ENCODE data around the gene EPO.
"Not testable (repeated sequence)": the region's sequence is repeated elsewhere in the genome, so short reads cannot be mapped to it uniquely, and the experiment has no call there.

Gene EPO

GRCh38 chr7:100710452-100710851 is 9.8 kb upstream of the EPO start:
- Mint-ChIP-seq H3K27me3 (no peaks in the 10 kb centered on the region), H3K36me3 (peaks cover 9% of the 10 kb centered on the region), H3K4me1 (peaks cover 22% of the 10 kb centered on the region), H3K4me3 (no peak overlapping the region), H3K27ac (no peak overlapping the region), H3K9me3 (no peaks in the 10 kb centered on the region)
- ATAC-seq = no peak

GRCh38 chr7:100711369-100711768 is 8.9 kb upstream of the EPO start:
- Mint-ChIP-seq H3K9me3 (no peaks in the 10 kb centered on the region), H3K4me1 (peaks cover 13% of the 10 kb centered on the region), H3K27ac (no peak overlapping the region), H3K4me3 (no peak overlapping the region), H3K36me3 (peaks cover 9% of the 10 kb centered on the region), H3K27me3 (no peaks in the 10 kb centered on the region)
- no peak for ATAC-seq

GRCh38 chr7:100714725-100715124 is 5.5 kb upstream of the EPO start:
- Mint-ChIP-seq H3K4me1 (no peaks in the 10 kb centered on the region), H3K27me3 (peaks cover 28% of the 10 kb centered on the region), H3K36me3 (peaks cover 22% of the 10 kb centered on the region), H3K9me3 (peaks cover 14% of the 10 kb centered on the region), H3K27ac (no peak overlapping the region), H3K4me3 (no peak overlapping the region)
- no peak for ATAC-seq

- peaks cover 14% of the 10 kb centered on the region for H3K9me3 Mint-ChIP-seq
- H3K36me3 Mint-ChIP-seq = peaks cover 14% of the 10 kb centered on the region
- peaks cover 49% of the 10 kb centered on the region for H3K27me3 Mint-ChIP-seq
- not testable (repeated sequence) for H3K27ac Mint-ChIP-seq, H3K4me1 Mint-ChIP-seq, ATAC-seq, H3K4me3 Mint-ChIP-seq
These were observed 3.2 kb upstream of the EPO start for GRCh38 chr7:100717073-100717472.

GRCh38 chr7:100719523-100720278 is 567 bp upstream of the EPO start:
- Mint-ChIP-seq H3K36me3 (peaks cover 14% of the 10 kb centered on the region), H3K27me3 (peaks cover 75% of the 10 kb centered on the region), H3K4me3 (no peak overlapping the region), H3K27ac (no peak overlapping the region), H3K9me3 (peaks cover 14% of the 10 kb centered on the region), H3K4me1 (no peaks in the 10 kb centered on the region)
- no peak for ATAC-seq

- Mint-ChIP-seq H3K9me3 (peaks cover 14% of the 10 kb centered on the region), H3K4me1 (peaks cover 7% of the 10 kb centered on the region), H3K27me3 (peaks cover 77% of the 10 kb centered on the region), H3K27ac (no peak overlapping the region), H3K36me3 (peaks cover 14% of the 10 kb centered on the region), H3K4me3 (no peak overlapping the region)
- ATAC-seq = peak; percentile 28
These were observed 620 bp downstream of the EPO start for GRCh38 chr7:100720671-100721504.

- peaks cover 14% of the 10 kb centered on the region for H3K36me3 Mint-ChIP-seq
- H3K27me3 Mint-ChIP-seq = peaks cover 77% of the 10 kb centered on the region
These were observed 1.2 kb downstream of the EPO start for GRCh38 chr7:100721505-100721812.

GRCh38 chr7:100722480-100723212 is 2.4 kb downstream of the EPO start:
- peaks cover 7% of the 10 kb centered on the region for H3K4me1 Mint-ChIP-seq
- H3K27me3 Mint-ChIP-seq = peaks cover 65% of the 10 kb centered on the region
- no peak overlapping the region for H3K27ac Mint-ChIP-seq
- ATAC-seq = no peak
- peaks cover 14% of the 10 kb centered on the region for H3K36me3 Mint-ChIP-seq
- peaks cover 11% of the 10 kb centered on the region for H3K9me3 Mint-ChIP-seq
- no peak overlapping the region for H3K4me3 Mint-ChIP-seq

More at GRCh38 chr7:100721505-100721812, 1.2 kb downstream of the EPO start:
- no peak for ATAC-seq
- Mint-ChIP-seq H3K4me1 (peaks cover 7% of the 10 kb centered on the region), H3K9me3 (peaks cover 14% of the 10 kb centered on the region), H3K4me3 (no peak overlapping the region), H3K27ac (no peak overlapping the region)

- ATAC-seq = no peak
- Mint-ChIP-seq H3K4me3 (no peak overlapping the region), H3K27ac (no peak overlapping the region), H3K9me3 (peaks cover 4% of the 10 kb centered on the region), H3K36me3 (peaks cover 5% of the 10 kb centered on the region), H3K4me1 (peaks cover 7% of the 10 kb centered on the region), H3K27me3 (peaks cover 57% of the 10 kb centered on the region)
These were observed 3.5 kb downstream of the EPO start for GRCh38 chr7:100723732-100724275.

GRCh38 chr7:100724364-100724763 is 4.1 kb downstream of the EPO start:
- not testable (repeated sequence) for H3K4me3 Mint-ChIP-seq, H3K4me1 Mint-ChIP-seq, H3K27ac Mint-ChIP-seq, ATAC-seq, H3K9me3 Mint-ChIP-seq, H3K36me3 Mint-ChIP-seq
- peaks cover 53% of the 10 kb centered on the region for H3K27me3 Mint-ChIP-seq

GRCh38 chr7:100726996-100727761 is 6.9 kb downstream of the EPO start:
- Mint-ChIP-seq H3K4me1 (peaks cover 7% of the 10 kb centered on the region), H3K36me3 (no peaks in the 10 kb centered on the region), H3K4me3 (no peak overlapping the region), H3K27me3 (peaks cover 27% of the 10 kb centered on the region), H3K9me3 (no peaks in the 10 kb centered on the region), H3K27ac (no peak overlapping the region)
- ATAC-seq = no peak

- Mint-ChIP-seq H3K4me1 (peaks cover 16% of the 10 kb centered on the region), H3K27me3 (peaks cover 17% of the 10 kb centered on the region), H3K36me3 (no peaks in the 10 kb centered on the region), H3K9me3 (no peaks in the 10 kb centered on the region), H3K27ac (no peak overlapping the region), H3K4me3 (no peak overlapping the region)
- ATAC-seq = no peak
These were observed 7.9 kb downstream of the EPO start for GRCh38 chr7:100728196-100728595.

- H3K27ac Mint-ChIP-seq = no peak overlapping the region
- ATAC-seq = no peak
- no peaks in the 10 kb centered on the region for H3K36me3 Mint-ChIP-seq
- no peaks in the 10 kb centered on the region for H3K9me3 Mint-ChIP-seq
- H3K4me1 Mint-ChIP-seq = peaks cover 11% of the 10 kb centered on the region
- peaks cover 14% of the 10 kb centered on the region for H3K27me3 Mint-ChIP-seq
- no peak overlapping the region for H3K4me3 Mint-ChIP-seq
These were observed 10.0 kb downstream of the EPO start for GRCh38 chr7:100730136-100730800.

- H3K9me3 Mint-ChIP-seq = no peaks in the 10 kb centered on the region
These were observed 11.8 kb downstream of the EPO start for GRCh38 chr7:100731937-100732636.

More at GRCh38 chr7:100731937-100732636, 11.8 kb downstream of the EPO start:
- ATAC-seq = no peak
- Mint-ChIP-seq H3K27me3 (peaks cover 22% of the 10 kb centered on the region), H3K36me3 (no peaks in the 10 kb centered on the region), H3K4me3 (no peak overlapping the region), H3K4me1 (peaks cover 8% of the 10 kb centered on the region), H3K27ac (no peak overlapping the region)
